Right lobe of liver (tissue), 6 donors: ENCODE measurements around the gene CORO7. TPM values are rescaled to one million over a fixed set of nuclear protein-coding genes. Genes with fewer than 3 reads are reported as not detected.
A peak's percentile ranks its signal among the peaks of the same experiment; 100 is the strongest.

Experiments used
- ATAC-seq, 4 donors: fragments of 200-7000 bp; cut with Tn5 transposase; one replicate each; pipeline ENCODE4 v1.9.1; 2020; ENCODE audit warnings: mild to moderate bottlenecking in 4 of 4, moderate library complexity in 4 of 4
- DNase-seq, 3 donors: peaks; one replicate each; pipeline ENCODE4 v3.0.0-alpha.2; 2020
- H3K27ac ChIP-seq, 3 donors: fragments of 200-600 bp; one replicate each; pipeline ENCODE4 v1.8.0; 2022
- H3K27me3 ChIP-seq, 2 donors: fragments of 200-600 bp; one replicate each; pipeline ENCODE4 v1.8.0; 2022
- H3K36me3 ChIP-seq, 4 donors: fragments of 200-600 bp; sonication (generic) in 1 of 4; one replicate each; pipeline versions ENCODE4 v1.5.1 to v1.8.0; 2017 to 2022; ENCODE audit warnings: control low read depth in 1 of 4
- H3K4me1 ChIP-seq, 4 donors: fragments of 200-600 bp; sonication (generic) in 1 of 4; one replicate each; pipeline versions ENCODE4 v1.5.1 to v1.8.0; 2017 to 2022; ENCODE audit warnings: control low read depth in 1 of 4
- H3K4me3 ChIP-seq, 3 donors: fragments of 200-600 bp; one replicate each; pipeline ENCODE4 v1.8.0; 2022
- H3K9me3 ChIP-seq, 4 donors: fragments of 200-600 bp; sonication (generic) in 1 of 4; one replicate each; pipeline versions ENCODE4 v1.5.1 to v1.8.0; 2017 to 2022; ENCODE audit warnings: control low read depth in 1 of 4
- CTCF ChIP-seq, 4 donors: fragments of 200-600 bp in 3 of 4; fragments of 450-650 bp in 1 of 4; IDR thresholded peaks; one replicate each; pipeline versions ENCODE4 v1.5.1 to v1.8.0; 2016 to 2022; ENCODE audit warnings: antibody characterized with exemption in 4 of 4, mild to moderate bottlenecking in 2 of 4
- POLR2A ChIP-seq: fragments of 450-650 bp; IDR thresholded peaks from one replicate; pipeline ENCODE4 v1.6.1; 2017; ENCODE audit warnings: antibody characterized with exemption, mild to moderate bottlenecking
- WGBS: methylation state at CpG from one replicate; pipeline ENCODE4 v1.1.6; 2018; ENCODE audit warnings: low coverage, low lambda C conversion rate; ENCODE audit not compliant: insufficient coverage; ENCODE audit errors: missing lambda C conversion rate; 5-methylcytosine and 5-hydroxymethylcytosine counted together
- intact Hi-C, 2 donors: fragments of 100-400 bp; cut with DNase I; formaldehyde crosslinking; loops; one replicate each; pipeline versions ENCODE4 v1.11.2 to v1.14.1; 2022
- total RNA-seq, 6 experiments: library from RNA; depleted of rRNA in 2 of 6; stranded (reverse); fragments of >200 nt in 2 of 6; fragmentation: NEBNext Ultra II Directional in 3 of 6; extraction: Animal tissue kit (Norgen Biotek cat#: 25700) in 3 of 6; gene quantifications; one replicate each; pipeline versions ENCODE4 v1.1.0 to v1.2.4, GENCODE V29; 2016 to 2023
- donor health status: DM: no; HTN: yes; CAD: no.
- donor health status: DM: no; HTN: no; CAD: no.
- donor health status: DM: no; HTN: no; CAD: no.
- donor health status: DM: no; HTN: yes; CAD: no.
- donor health status: DM: no; HTN: yes; CAD: no.

The CORO7 gene
- total RNA-seq, 6 experiments from 2014 or later, result 7.8 to 22.9 (median 13.3) TPM

GRCh38 chr16:4426021-4426684 lies 9.8 kb upstream of the CORO7 start:
- peak; percentile 64 to 73 (median 64) for DNase-seq
- intact Hi-C loops, result no loop called here
- Histone ChIP-seq H3K36me3 (peaks cover 0 to 2% (median 0%) of the 10 kb centered on the region in 4 donors), H3K27ac (peak overlapping the region; percentile 95 to 98 (median 97)), H3K4me3 (peak overlapping the region; percentile 79 to 97 (median 94)), H3K9me3 (no peaks in the 10 kb centered on the region), H3K4me1 (peaks cover 0 to 13% (median 7%) of the 10 kb centered on the region in 4 donors), H3K27me3 (no peaks in the 10 kb centered on the region)
- peak; percentile 51 to 62 (median 58) for ATAC-seq
- WGBS, result 1% methylated on average over 23 of the region's 31 CpGs
- TF ChIP-seq CTCF (IDR thresholded peaks at IDR 0.05), result no peak
- TF ChIP-seq POLR2A, result no peak

- peak within 1 kb of the TSS; percentile 95 to 98 (median 97) for H3K27ac ChIP-seq
- H3K36me3 ChIP-seq, result peaks cover 0 to 2% (median 0%) of the 10 kb centered on the region in 4 donors
- intact Hi-C loops, result no loop called here
- H3K9me3 ChIP-seq, result no peaks in the 10 kb centered on the region
- peak; percentile 93 to 94 (median 94) for DNase-seq
- peak; percentile 84 for TF ChIP-seq POLR2A
- TF ChIP-seq CTCF (IDR thresholded peaks at IDR 0.05), result no peak
- H3K27me3 ChIP-seq, result no peaks in the 10 kb centered on the region
- peak within 1 kb of the TSS; percentile 79 to 97 (median 94) for H3K4me3 ChIP-seq
- 0% methylated on average over 13 of the region's 68 CpGs for WGBS
- peaks cover 0 to 13% (median 7%) of the 10 kb centered on the region in 4 donors for H3K4me1 ChIP-seq
- ATAC-seq, result peak; percentile 93 to 95 (median 94)
Observed at GRCh38 chr16:4425378-4426020, 9.1 kb upstream of the CORO7 start, which contains the start of gene DNAJA3. DNAJA3 (plus strand) TSS chr16:4425868; CDS start chr16:4425882, 14 bp downstream.

- 64% methylated on average over 8 of the region's 8 CpGs for WGBS
- ATAC-seq, result no peak
- intact Hi-C loops, result no loop called here
- no peak for TF ChIP-seq POLR2A
- TF ChIP-seq CTCF (IDR thresholded peaks at IDR 0.05), result no peak
- Histone ChIP-seq H3K27ac (no peak overlapping the region), H3K36me3 (no peaks in the 10 kb centered on the region), H3K4me3 (no peak overlapping the region), H3K9me3 (no peaks in the 10 kb centered on the region), H3K4me1 (peaks cover 0 to 4% (median 2%) of the 10 kb centered on the region in 4 donors), H3K27me3 (no peaks in the 10 kb centered on the region)
- DNase-seq, result peak in 1 of 3 donors; percentile 2
Observed at GRCh38 chr16:4420505-4421105, 4.2 kb upstream of the CORO7 start.

- intact Hi-C loops, result no loop called here
- Histone ChIP-seq H3K9me3 (no peaks in the 10 kb centered on the region), H3K27me3 (no peaks in the 10 kb centered on the region), H3K4me3 (no peak overlapping the region), H3K4me1 (peaks cover 0 to 4% (median 2%) of the 10 kb centered on the region in 4 donors), H3K36me3 (no peaks in the 10 kb centered on the region), H3K27ac (no peak overlapping the region)
- no peak for ATAC-seq
- DNase-seq, result peak in 1 of 3 donors; percentile 22
- no peak for TF ChIP-seq POLR2A
- no peak for TF ChIP-seq CTCF (IDR thresholded peaks at IDR 0.05)
- 69% methylated on average over 4 of the region's 7 CpGs for WGBS
Observed at GRCh38 chr16:4419402-4419959, 3.1 kb upstream of the CORO7 start.
